Chondrocyte (in vitro differentiated cells): ENCODE results near the gene TBC1D21. TPM values are rescaled to one million over a fixed set of nuclear protein-coding genes. Genes with fewer than 3 reads are reported as not detected.

ENCODE experiments used
- DNase-seq: peaks from one replicate; pipeline ENCODE4 v3.0.0; 2021; ENCODE audit warnings: mixed read lengths, low spot score
- H3K27ac Mint-ChIP-seq: one replicate; pipeline ENCODE4 v1.8.0; 2021; ENCODE audit warnings: mild to moderate bottlenecking, moderate library complexity, mixed read lengths; ENCODE audit not compliant: unreplicated experiment
- H3K27me3 Mint-ChIP-seq: 2 replicates; pipeline ENCODE4 v1.8.0; 2021; ENCODE audit warnings: low read depth, mixed read lengths
- H3K36me3 Mint-ChIP-seq: 2 replicates; pipeline ENCODE4 v1.8.0; 2021; ENCODE audit warnings: low read depth, mixed read lengths
- H3K4me1 Mint-ChIP-seq: 2 replicates; pipeline ENCODE4 v1.8.0; 2021; ENCODE audit warnings: low read depth, mild to moderate bottlenecking, mixed read lengths
- H3K4me3 Mint-ChIP-seq: one replicate; pipeline ENCODE4 v1.8.0; 2021; ENCODE audit warnings: mild to moderate bottlenecking, moderate library complexity, mixed read lengths; ENCODE audit not compliant: unreplicated experiment
- H3K9me3 Mint-ChIP-seq: 2 replicates; pipeline ENCODE4 v1.8.0; 2021; ENCODE audit warnings: low read depth, mixed read lengths
- CTCF ChIP-seq: fragments of 200-600 bp; sonication (generic); IDR thresholded peaks from 2 replicates; pipeline ENCODE4 v1.5.0; 2021; ENCODE audit warnings: antibody characterized with exemption, mild to moderate bottlenecking, moderate library complexity
- total RNA-seq: library from RNA; stranded (reverse); gene quantifications from 3 replicates; pipeline ENCODE4 v1.2.1, GENCODE V29; 2021

TBC1D21 gene
- total RNA-seq, 1 donor from 2014 or later, result not detected

DNA sequence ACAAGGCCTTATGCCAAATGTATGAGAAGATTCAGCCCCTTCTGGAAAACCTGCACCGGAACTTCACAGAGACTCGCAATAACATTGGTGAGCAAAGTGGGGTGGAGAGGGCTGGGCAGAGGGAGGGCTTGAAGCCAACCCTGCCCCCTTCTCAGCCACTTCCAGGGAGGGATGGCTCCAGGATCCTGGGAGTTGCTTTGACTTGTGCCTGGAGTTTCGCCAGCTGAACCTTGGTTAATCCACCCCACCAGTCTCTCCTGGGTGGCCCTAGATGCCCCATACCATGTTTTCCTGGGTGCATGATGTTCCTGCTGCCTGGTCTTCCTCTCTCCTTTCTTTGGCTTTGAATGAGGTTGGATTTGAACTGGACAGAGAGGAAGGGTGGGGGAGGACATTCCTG, 10.8 kb downstream of the TBC1D21 start:
- no peak for DNase-seq
- no peak overlapping the region for H3K27ac Mint-ChIP-seq
- no peaks in the 10 kb centered on the region for H3K36me3 Mint-ChIP-seq
- H3K9me3 Mint-ChIP-seq, result no peaks in the 10 kb centered on the region
- H3K4me1 Mint-ChIP-seq, result no peaks in the 10 kb centered on the region
- H3K4me3 Mint-ChIP-seq, result no peak overlapping the region
- peaks cover 35% of the 10 kb centered on the region for H3K27me3 Mint-ChIP-seq
- TF ChIP-seq CTCF, result no peak

GRCh38 chr15:73885954-73886700, 12.8 kb downstream of the TBC1D21 start:
- no peak overlapping the region for H3K4me3 Mint-ChIP-seq
- no peaks in the 10 kb centered on the region for H3K4me1 Mint-ChIP-seq
- no peaks in the 10 kb centered on the region for H3K9me3 Mint-ChIP-seq
- H3K27ac Mint-ChIP-seq, result no peak overlapping the region
- H3K27me3 Mint-ChIP-seq, result peaks cover 52% of the 10 kb centered on the region
- TF ChIP-seq CTCF, result no peak
- H3K36me3 Mint-ChIP-seq, result no peaks in the 10 kb centered on the region
- DNase-seq, result peak; percentile 55

DNA sequence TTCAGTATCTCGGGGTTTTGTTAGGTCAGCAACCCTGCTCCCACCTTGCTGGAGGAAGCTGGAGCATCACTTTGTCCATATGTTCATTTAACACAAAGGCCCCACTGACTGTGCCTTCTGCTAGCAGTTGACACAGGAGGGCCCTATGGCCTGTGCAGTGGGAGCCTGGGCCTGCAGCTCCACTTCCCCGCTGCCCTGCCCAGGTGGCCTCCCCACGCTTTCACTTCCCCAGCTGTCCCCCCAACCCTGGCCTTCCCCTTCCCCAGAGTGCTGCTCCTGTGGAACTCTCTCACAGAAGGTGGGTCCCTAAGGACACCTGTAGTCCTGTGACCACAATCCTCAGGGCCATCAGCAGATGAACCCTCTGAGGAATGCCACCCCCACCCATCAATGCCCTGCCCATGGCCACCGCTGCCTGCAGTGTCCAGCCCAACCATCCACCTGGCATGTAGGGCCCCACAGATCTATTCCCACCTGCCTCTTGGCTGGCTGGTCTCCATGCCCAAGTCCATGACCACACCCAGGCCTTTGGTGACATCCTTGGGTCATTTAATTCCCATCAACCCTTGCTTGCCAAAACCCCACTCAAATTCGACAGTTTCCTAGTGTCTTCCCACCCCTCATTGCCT, 13.5 kb downstream of the TBC1D21 start:
- H3K9me3 Mint-ChIP-seq, result no peaks in the 10 kb centered on the region
- peaks cover 51% of the 10 kb centered on the region for H3K27me3 Mint-ChIP-seq
- H3K4me3 Mint-ChIP-seq, result no peak overlapping the region
- peak; percentile 66 for DNase-seq
- no peaks in the 10 kb centered on the region for H3K36me3 Mint-ChIP-seq
- no peaks in the 10 kb centered on the region for H3K4me1 Mint-ChIP-seq
- no peak overlapping the region for H3K27ac Mint-ChIP-seq
- no peak for TF ChIP-seq CTCF

DNA sequence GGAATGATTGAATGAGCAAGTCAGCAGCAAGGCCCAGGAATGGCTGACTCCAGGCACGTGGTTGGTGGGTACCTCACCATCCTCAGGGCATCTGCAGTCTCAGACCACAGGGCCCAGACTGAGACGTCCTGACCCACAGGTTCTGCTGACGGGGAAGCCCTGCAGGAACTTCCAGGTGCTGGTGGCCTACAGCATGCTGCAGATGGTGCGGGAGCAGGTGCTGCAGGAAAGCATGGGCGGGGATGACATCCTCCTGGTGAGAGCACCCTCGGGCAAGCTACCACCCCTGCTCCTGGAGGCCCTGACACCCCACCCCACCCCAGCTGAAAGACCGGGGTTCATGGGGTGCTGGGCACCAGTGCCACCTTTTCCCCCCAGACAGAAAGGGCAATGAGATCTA, 14.1 kb downstream of the TBC1D21 start:
- Mint-ChIP-seq H3K27me3 (peaks cover 45% of the 10 kb centered on the region), H3K36me3 (no peaks in the 10 kb centered on the region), H3K4me3 (no peak overlapping the region), H3K27ac (no peak overlapping the region), H3K4me1 (no peaks in the 10 kb centered on the region), H3K9me3 (peaks cover 2% of the 10 kb centered on the region)
- DNase-seq, result peak; percentile 89
- TF ChIP-seq CTCF, result no peak

DNA sequence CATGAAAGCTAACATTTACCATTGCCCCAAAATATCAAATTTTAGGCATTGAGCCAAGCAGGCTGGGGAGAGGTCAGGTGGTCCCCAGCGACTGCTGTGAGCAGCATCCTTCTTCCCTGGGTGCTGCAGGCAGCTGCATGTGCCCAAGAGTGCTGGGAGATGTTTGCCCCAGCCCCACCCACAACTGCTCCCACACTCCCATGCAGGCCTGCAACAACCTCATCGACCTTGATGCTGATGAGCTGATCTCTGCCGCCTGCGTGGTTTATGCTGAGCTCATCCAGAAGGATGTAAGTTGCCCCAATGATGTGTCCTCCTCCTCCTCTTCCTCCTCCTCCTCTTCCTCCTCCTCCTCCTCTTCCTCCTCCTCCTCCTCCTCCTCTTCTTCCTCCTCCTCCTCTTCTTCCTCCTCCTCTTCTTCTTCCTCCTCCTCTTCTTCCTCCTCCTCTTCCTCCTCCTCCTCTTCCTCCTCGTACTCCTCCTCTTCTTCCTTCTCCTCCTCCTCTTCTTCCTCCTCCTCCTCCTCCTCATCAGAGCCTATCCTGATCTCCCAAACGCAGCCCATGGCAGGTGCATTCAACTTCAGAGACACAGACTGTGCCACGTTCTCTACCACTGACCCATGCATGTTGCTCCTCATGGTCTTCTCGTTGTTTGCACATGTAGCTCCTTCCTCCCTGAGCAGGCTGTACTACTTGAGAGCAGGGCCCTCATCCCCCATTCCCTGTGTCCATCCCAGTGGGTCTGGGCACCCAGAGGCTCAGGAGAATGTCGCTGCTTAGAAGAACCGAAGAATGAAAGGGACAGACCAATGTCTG, 15.1 kb downstream of the TBC1D21 start:
- Mint-ChIP-seq H3K9me3 (peaks cover 2% of the 10 kb centered on the region), H3K4me1 (no peaks in the 10 kb centered on the region), H3K4me3 (no peak overlapping the region), H3K27me3 (peaks cover 43% of the 10 kb centered on the region), H3K27ac (no peak overlapping the region), H3K36me3 (no peaks in the 10 kb centered on the region)
- no peak for TF ChIP-seq CTCF
- peak; percentile 58 for DNase-seq
